ENCODE data around the gene TLR3.

GRCh38 chr4:186058980-186059316, 10.0 kb upstream of the TLR3 start:
- TF ChIP-seq CTCF (conservative IDR thresholded peaks at IDR 0.05; ENCODE audit: low read depth, low read length) = no peak
- TF ChIP-seq EZH2 (IDR thresholded peaks at IDR 0.05; ENCODE audit: borderline replicate concordance, low read depth, low read length, poor library complexity, severe bottlenecking) = no peak

Measured in A673 (cell line).